Measurements from ENCODE around the gene FAM98C.
"Not testable (repeated sequence)": the region's sequence is repeated elsewhere in the genome, so short reads cannot be mapped to it uniquely, and the experiment has no call there.

The FAM98C gene

GRCh38 chr19:38404858-38405257 lies 2.0 kb downstream of the FAM98C start:
- DNase-seq (ENCODE audit: low read depth in 2 of 2) = no peak
- H3K4me3 ChIP-seq (replicated peaks in 1 of 2; ENCODE audit: low read depth in 2 of 2, low read length in 2 of 2) = no peak overlapping the region
- TF ChIP-seq, protein P1, sequence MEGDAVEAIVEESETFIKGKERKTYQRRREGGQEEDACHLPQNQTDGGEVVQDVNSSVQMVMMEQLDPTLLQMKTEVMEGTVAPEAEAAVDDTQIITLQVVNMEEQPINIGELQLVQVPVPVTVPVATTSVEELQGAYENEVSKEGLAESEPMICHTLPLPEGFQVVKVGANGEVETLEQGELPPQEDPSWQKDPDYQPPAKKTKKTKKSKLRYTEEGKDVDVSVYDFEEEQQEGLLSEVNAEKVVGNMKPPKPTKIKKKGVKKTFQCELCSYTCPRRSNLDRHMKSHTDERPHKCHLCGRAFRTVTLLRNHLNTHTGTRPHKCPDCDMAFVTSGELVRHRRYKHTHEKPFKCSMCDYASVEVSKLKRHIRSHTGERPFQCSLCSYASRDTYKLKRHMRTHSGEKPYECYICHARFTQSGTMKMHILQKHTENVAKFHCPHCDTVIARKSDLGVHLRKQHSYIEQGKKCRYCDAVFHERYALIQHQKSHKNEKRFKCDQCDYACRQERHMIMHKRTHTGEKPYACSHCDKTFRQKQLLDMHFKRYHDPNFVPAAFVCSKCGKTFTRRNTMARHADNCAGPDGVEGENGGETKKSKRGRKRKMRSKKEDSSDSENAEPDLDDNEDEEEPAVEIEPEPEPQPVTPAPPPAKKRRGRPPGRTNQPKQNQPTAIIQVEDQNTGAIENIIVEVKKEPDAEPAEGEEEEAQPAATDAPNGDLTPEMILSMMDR (IDR thresholded peaks at IDR 0.05; ENCODE audit: low read depth, low read length) = no peak

- DNase-seq (ENCODE audit: low read depth in 2 of 2) = no peak
- TF ChIP-seq, protein P1 (IDR thresholded peaks at IDR 0.05; ENCODE audit: low read depth, low read length) = no peak
- no peak overlapping the region for H3K4me3 ChIP-seq (replicated peaks in 1 of 2; ENCODE audit: low read depth in 2 of 2, low read length in 2 of 2)
These were observed 2.4 kb downstream of the FAM98C start for GRCh38 chr19:38405276-38405675.

GRCh38 chr19:38409631-38410133 lies 6.8 kb downstream of the FAM98C start:
- DNase-seq (ENCODE audit: low read depth in 2 of 2) = peak; percentile 71 to 73
- no peak overlapping the region for H3K4me3 ChIP-seq (replicated peaks in 1 of 2; ENCODE audit: low read depth in 2 of 2, low read length in 2 of 2)
- TF ChIP-seq, protein P1 (IDR thresholded peaks at IDR 0.05; ENCODE audit: low read depth, low read length) = no peak

GRCh38 chr19:38410407-38410806 lies 7.5 kb downstream of the FAM98C start:
- not testable (repeated sequence) for H3K4me3 ChIP-seq (replicated peaks in 1 of 2; ENCODE audit: low read depth in 2 of 2, low read length in 2 of 2)

GRCh38 chr19:38411041-38411712 lies 8.3 kb downstream of the FAM98C start:
- DNase-seq (ENCODE audit: low read depth in 2 of 2) = no peak
- TF ChIP-seq, protein P1 (IDR thresholded peaks at IDR 0.05; ENCODE audit: low read depth, low read length) = no peak
- no peak overlapping the region for H3K4me3 ChIP-seq (replicated peaks in 1 of 2; ENCODE audit: low read depth in 2 of 2, low read length in 2 of 2)

More at GRCh38 chr19:38410407-38410806, 7.5 kb downstream of the FAM98C start:
- not testable (repeated sequence) for DNase-seq (ENCODE audit: low read depth in 2 of 2)

- not testable (repeated sequence) for H3K4me3 ChIP-seq (replicated peaks in 1 of 2; ENCODE audit: low read depth in 2 of 2, low read length in 2 of 2); DNase-seq (ENCODE audit: low read depth in 2 of 2)
These were observed 9.0 kb downstream of the FAM98C start for GRCh38 chr19:38411898-38412297.

DNA sequence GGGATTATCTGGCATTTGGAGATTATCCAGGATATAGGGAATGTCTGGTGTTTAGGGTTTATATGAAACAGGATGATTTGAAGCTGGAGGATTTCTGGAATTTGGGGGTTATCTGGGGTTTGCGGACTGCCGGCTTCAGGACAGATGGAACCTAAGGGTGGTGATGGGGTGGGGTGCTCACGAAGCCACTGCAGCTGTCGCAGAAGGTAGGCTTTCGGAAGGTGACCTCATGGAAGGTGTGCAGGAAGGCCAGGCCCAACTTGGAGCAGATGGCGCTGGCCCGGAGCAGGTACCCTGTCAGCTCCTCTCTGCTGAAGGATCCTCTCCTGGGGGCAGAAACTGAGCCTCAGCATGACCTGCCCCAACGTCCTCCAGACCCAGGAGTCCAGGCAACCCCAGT lies 9.6 kb downstream of the FAM98C start:
- TF ChIP-seq, protein P1 (IDR thresholded peaks at IDR 0.05; ENCODE audit: low read depth, low read length) = no peak
- no peak for DNase-seq (ENCODE audit: low read depth in 2 of 2)
- no peak overlapping the region for H3K4me3 ChIP-seq (replicated peaks in 1 of 2; ENCODE audit: low read depth in 2 of 2, low read length in 2 of 2)

DNA sequence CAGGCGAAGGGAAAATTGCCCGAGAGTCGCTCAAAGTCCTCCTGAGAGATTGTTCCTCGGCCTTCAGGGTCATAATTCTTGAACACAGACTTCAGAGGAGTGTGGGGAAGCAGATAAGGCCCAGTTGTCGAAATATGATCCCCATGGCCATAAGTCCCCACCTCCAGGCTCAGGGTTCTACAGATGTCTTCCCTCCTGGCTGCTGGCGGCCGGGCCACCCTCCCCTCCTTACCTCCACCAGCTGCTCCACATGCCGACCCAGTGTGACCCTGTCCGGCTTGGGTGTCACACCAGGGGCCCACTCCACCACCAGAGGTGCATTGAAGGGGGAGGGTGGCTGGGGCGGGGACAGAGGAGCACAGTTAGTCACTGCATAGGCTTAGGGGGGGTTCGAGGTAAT lies 10.1 kb downstream of the FAM98C start:
- DNase-seq (ENCODE audit: low read depth in 2 of 2) = no peak
- TF ChIP-seq, protein P1 (IDR thresholded peaks at IDR 0.05; ENCODE audit: low read depth, low read length) = no peak
- no peak overlapping the region for H3K4me3 ChIP-seq (replicated peaks in 1 of 2; ENCODE audit: low read depth in 2 of 2, low read length in 2 of 2)
